IPS-NIHi11 (cell line): ENCODE results near the gene FAM181A.
A peak's percentile ranks its signal among the peaks of the same experiment; 100 is the strongest.

Experiments used
- DNase-seq: peaks from one replicate; pipeline ENCODE4 v3.0.0; 2012; ENCODE audit warnings: mixed read lengths, low spot score

FAM181A gene

GRCh38 chr14:93929048-93929535 lies 1.9 kb downstream of the FAM181A start:
- no peak for DNase-seq

DNA sequence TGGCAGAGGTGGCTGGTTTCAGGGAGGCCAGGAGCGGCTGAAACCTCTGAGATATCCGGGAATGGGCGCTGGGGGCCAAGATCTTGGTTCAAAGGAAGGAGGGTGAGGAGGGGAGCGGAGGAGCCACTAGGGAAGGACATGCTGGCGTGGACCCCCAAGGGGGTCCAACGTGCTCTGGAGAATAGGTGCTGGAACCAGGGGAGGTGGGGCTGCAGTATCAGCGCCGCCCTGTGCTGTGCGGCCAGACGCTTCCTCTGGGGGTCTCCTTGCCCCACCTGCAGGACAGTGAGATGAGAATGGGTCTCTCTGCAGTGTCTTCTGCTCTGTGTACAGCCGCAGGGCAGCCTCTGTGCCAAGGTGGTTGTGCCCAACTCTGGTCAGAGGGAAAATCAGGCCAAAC lies 2.5 kb downstream of the FAM181A start:
- DNase-seq, result no peak

DNA sequence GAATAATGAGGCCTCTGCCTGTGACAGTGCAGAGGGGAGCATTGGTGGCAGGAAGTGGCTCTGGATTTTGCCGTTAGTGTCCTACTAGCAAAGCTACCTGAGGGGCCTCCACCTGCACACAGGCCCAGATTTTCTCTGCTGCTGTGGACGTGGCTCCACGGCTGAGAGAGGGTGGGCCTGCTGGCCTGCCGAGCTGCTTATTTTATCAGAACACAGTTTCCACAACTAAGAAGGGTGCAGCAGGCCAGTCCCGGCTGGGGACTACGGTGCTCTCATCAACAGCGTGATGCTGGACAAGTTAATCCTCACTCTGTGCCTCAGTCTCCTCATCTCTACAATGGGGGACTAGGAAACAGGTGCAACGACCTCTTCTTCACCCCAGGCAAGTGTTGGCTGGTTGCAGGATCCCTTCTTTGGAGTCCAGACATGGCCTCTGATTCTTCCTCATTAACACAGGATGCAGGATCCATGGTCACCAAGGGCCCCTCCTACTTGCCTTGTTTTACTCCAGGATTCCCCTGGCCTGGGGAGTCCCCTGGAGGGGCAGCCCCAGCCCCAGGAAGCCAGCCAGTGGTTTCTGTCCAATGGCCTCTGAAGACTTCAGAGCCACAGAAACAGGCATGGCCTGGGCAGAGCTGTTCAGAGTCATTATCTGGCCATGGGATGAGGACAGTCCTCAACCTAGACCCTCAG lies 3.3 kb downstream of the FAM181A start:
- DNase-seq, result no peak

GRCh38 chr14:93930989-93931307 lies 3.8 kb downstream of the FAM181A start:
- DNase-seq, result no peak

- DNase-seq, result no peak
Measured at GRCh38 chr14:93932642-93933041, 5.5 kb downstream of the FAM181A start.

DNA sequence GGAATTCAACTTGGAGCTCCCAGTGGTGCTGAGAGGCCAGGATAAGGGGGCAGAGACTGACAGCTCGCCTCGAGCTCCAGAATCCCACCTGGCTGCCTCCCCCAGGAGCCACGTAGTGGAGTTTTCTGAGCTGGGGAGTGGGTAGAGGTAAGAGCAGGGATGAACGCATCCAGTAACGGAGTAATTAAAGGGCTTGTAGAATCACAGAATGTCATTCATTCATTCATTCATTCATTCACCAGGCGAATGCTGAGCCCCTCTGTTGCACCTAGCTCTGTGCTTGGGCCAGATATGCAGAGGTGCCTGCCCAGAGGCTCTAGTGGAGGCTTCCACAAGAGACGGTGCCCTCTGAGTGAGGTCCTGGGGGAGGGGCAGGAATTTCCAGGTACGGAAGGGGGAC lies 8.1 kb downstream of the FAM181A start:
- DNase-seq, result no peak

- peak; percentile 47 for DNase-seq
Measured at GRCh38 chr14:93936245-93936644, 9.1 kb downstream of the FAM181A start.

DNA sequence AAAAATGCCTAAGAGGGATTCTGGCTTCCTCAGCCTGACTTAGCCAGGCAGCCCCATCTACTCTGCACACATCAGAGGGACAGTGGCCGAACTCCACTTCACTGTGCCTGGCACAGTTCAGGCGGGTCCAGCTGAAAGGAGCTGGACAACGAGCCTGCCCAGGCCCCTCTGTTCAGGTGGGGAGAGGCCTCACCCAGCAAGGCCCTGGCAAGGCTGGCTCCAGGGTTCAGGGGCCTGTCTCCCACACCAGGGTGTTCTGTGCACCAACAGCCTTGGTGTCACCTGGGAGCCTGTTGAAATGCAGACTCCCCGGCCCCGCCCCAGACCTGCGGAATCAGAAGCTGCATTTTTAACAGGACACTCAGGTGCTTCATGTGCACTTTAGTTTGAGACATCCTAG lies 9.8 kb downstream of the FAM181A start:
- no peak for DNase-seq

DNA sequence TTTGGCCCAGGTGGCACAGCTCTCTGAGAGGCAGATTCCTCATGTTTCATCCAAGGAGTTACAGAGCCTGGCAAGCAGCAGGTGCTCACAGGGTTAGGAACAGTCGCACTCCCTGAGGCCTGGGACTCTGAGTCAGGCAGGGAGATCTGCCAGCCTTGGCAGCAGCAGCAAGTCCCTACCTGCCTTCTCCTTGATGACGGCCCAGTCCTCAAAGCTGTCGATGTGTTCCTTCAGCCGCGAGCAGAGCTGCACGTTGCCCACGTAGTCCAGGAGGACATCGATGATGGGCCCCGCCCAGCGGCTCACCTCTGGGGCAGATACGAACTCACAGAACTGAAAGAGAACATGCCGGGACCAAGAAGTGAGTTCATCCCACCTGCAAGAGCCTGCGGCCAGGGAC lies 10.4 kb downstream of the FAM181A start:
- DNase-seq, result no peak

GRCh38 chr14:93938751-93939303 lies 11.7 kb downstream of the FAM181A start:
- DNase-seq, result no peak

DNA sequence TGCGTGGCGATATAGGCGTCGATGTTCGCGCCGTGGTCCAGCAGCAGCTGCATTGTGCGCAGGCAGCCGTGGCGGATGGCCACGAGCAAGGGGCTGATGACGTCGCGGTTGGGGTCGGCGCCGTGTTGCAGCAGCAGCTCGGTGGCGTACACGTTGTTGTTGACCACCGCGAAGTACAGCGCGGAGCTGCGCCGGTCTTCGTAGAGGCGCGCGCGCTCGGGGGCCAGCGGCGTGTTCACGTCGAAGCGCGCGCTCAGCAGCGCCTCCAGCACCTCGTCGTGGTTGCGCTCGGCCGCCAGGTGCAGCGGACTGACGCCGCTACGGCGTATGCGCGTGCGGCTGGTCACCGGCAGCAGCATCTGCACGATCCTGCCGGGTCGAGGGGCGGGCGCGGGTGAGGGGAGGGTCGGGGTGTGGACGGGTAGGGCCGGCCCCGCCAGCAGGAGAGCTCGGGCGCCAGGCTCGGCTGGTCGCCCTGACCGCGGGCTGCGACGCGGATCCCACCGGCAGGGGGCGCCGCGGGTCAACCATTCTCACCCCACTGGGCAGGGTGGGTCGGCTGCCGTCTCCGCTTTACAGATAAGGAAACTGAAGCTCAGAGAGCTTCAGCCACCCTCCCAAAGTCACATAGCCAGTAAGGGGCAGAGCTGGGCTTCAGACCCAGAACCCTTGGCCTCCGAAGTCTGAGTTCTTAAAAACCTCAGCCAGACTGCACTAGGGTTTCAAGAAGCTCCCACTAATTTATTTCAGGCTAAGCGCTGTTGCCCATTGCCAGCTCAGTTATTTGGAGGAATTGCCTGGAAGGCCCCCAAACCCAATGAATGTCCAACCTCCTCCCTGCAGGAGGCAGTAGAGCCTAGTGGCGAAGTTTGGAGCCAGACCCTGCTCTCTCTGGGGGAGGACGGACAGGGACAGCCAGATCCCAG lies 12.4 kb downstream of the FAM181A start:
- DNase-seq, result peak; percentile 97

GRCh38 chr14:93940437-93940836 lies 13.3 kb downstream of the FAM181A start:
- no peak for DNase-seq

DNA sequence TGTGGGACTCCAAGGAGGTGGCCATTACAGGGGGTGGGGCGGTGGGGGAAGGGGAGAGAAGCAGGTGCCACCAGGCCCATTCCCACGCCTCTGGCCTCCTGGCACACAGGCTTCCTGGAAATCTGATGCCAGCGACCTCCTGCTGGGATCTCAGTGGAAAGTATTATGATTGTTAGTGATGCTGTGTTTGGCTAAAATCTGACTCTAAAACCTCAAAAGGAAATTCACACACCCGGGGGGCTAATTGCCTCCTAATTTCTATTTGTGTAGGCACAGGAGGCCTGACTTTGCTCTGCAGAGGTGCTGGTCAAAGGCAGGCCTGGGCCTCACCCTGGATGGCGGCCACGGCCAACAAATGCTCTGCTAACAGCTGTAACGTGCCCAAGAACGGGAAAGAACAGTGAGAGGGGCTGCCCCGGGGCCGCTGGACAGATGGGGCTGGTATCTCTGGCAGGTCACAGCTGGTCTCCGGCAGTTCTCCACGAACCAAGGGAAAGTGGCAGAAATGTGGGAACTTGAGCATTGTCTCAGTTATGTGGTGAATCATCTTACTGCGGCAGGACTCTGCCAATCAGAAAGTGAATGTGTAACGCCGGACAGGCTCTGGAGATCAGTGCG lies 14.3 kb downstream of the FAM181A start:
- peak; percentile 53 for DNase-seq

DNA sequence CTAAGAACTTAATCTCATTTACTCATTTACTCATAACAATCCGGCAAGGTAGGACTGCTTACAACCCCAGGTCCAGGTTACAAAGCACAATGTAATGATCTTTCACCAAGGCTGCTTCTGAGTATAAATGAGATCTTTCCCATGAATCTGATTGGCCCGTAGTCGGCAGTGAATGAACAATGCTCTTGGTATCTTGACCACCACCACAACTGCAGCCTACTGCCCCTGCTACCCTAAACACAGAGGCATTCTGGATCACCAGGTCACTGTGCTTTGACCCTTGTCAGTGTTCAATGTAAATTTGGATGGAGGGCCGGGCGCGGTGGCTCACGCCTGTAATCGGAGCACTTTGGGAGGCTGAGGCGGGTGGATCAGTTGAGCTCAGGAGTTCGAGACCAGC lies 15.9 kb downstream of the FAM181A start:
- DNase-seq, result no peak

- no peak for DNase-seq
Measured at GRCh38 chr14:93943930-93944329, 16.8 kb downstream of the FAM181A start.

- DNase-seq, result no peak
Measured at GRCh38 chr14:93944348-93945069, 17.4 kb downstream of the FAM181A start.

GRCh38 chr14:93945070-93945399 lies 17.9 kb downstream of the FAM181A start:
- no peak for DNase-seq

- no peak for DNase-seq
Measured at GRCh38 chr14:93946104-93946503, 19.0 kb downstream of the FAM181A start.

DNA sequence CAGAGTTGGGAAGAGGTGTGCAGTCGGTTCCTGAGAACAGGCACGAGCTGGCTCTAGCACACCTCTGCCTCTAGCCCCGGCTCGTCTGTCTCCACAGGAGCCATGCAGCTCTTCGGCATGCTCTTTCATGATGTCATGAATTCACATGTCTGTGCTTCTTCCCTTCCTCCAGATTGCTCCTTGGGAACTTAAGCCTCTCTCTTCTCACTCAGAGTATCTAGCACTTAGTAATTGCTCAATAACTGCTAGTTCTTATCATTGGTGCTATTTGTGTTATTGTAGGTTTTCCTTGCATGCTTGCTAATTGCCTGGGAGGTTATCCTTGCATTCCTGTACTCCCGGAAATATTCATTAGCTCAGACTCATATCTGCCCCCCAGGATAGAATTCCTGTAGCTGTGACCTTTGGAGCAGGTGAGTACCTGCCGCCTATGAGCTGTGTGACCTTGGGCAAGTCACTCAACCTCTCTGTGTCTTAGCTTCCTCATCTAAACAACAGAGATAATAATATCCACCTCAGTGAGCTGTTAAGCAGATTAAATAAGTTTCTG lies 19.5 kb downstream of the FAM181A start:
- DNase-seq, result no peak

GRCh38 chr14:93947282-93947681 lies 20.1 kb downstream of the FAM181A start:
- no peak for DNase-seq

GRCh38 chr14:93949511-93950075 lies 22.4 kb downstream of the FAM181A start:
- no peak for DNase-seq
